ENCODE measurements around the gene SUDS3. TPM values are rescaled to one million over a fixed set of nuclear protein-coding genes. Genes with fewer than 3 reads are reported as not detected.
"Not testable (repeated sequence)": the region's sequence is repeated elsewhere in the genome, so short reads cannot be mapped to it uniquely, and the experiment has no call there.

SUDS3 gene
- total and polyA plus RNA-seq, 4 experiments from 2014 or later, result 14.4 to 35.0 (median 28.7) TPM

DNA sequence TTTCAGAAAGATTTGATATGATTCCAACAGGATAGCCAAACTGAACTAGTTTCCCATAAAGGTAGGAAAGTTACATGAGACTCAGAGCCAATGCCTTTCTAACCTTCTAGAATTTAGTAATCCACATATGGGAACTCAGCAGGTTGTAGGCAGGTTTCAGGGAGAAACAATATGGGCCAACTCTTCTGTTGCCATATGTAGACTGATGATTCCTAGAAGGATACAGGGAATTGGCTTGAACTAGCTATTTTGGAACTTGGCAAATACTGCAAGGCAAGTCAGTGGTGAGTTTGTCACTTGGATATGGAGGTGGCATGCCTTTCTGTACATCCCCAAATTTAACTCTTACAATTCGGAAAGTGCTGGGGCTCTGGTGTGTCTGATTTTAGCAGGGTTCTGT, 15.5 kb downstream of the SUDS3 start:
- no peaks in the 10 kb centered on the region for H3K27me3 Mint-ChIP-seq
- Histone ChIP-seq H3K9me3 (ENCODE audit: control insufficient read depth in 1 of 2, low read length in 2 of 2) (no peaks in the 10 kb centered on the region), H3K4me1 (ENCODE audit: insufficient read depth, low read length) (no peaks in the 10 kb centered on the region), H3K27ac (ENCODE audit: low read depth, low read length) (no peak overlapping the region), H3K4me3 (ENCODE audit: low read length in 2 of 2) (no peak overlapping the region), H3K27me3 (ENCODE audit: insufficient read depth, low read length) (no peaks in the 10 kb centered on the region), H3K36me3 (ENCODE audit: insufficient read depth, low read length) (peaks cover 59% of the 10 kb centered on the region)
- no peak for DNase-seq
- intact Hi-C loops (cut with micrococcal nuclease), result no loop called here
- H3K9me3 Mint-ChIP-seq, result peaks cover 0 to 2% (median 0%) of the 10 kb centered on the region in 8 donors
- ChIA-PET POLR2A (ENCODE audit: partially characterized antibody) (interaction anchor here (0.6 kb wide), 1 partner anchor 16 kb away, joined by 3 read pairs; no protein-coding TSS in a partner anchor), CTCF (ENCODE audit: partially characterized antibody) (interaction anchor here (1.3 to 1.9 kb wide), 3 partner anchors 8 to 16 kb away, joined by 3 to 5 read pairs (median 4); partner anchors contain the start of gene SUDS3)
- H3K27ac Mint-ChIP-seq, result peak overlapping the region in 2 of 7 donors; percentile 10 to 27
- H3K4me3 Mint-ChIP-seq, result no peak overlapping the region
- peaks cover 0 to 1% (median under 1%) of the 10 kb centered on the region in 4 donors for H3K4me1 Mint-ChIP-seq
- H3K36me3 Mint-ChIP-seq, result peaks cover 55 to 79% of the 10 kb centered on the region in 2 donors

DNA sequence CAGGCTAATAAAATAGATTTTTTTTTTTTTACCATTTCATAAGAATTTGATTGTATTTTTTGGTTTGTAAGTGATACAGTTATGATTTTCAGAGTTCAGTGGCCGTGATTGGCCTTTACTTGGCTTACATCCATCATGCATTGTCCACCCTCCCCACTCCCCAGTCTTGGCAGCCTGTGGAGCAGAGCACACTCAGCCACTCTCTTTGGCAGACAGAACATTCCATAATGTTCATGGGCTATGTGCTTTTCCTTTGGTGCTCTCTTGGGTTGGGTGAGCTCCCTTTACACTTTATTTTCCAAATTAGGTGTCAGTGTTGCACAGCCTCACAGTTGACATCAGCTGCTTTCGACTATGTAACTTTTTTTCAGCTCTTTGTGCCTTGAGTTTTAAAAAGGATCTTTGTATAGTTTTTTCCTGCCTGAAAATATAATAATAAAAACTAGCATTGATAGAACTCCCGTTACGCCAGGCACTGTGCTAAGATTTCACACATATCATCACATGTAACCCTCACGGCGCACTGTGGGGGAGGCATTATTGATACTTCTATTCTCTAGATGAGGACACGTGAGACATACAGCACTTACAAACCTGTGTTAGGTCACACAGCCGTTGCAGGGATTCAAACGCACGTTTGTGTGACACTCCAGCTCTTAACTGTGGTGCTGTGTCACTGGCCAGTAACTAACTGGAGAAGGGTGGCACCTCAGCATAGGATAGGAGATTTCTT, 21.5 kb downstream of the SUDS3 start:
- Histone ChIP-seq H3K9me3 (ENCODE audit: control insufficient read depth in 1 of 2, low read length in 2 of 2) (no peaks in the 10 kb centered on the region), H3K4me1 (ENCODE audit: insufficient read depth, low read length) (no peaks in the 10 kb centered on the region), H3K27ac (ENCODE audit: low read depth, low read length) (no peak overlapping the region), H3K36me3 (ENCODE audit: insufficient read depth, low read length) (peaks cover 34% of the 10 kb centered on the region), H3K4me3 (ENCODE audit: low read length in 2 of 2) (no peak overlapping the region), H3K27me3 (ENCODE audit: insufficient read depth, low read length) (no peaks in the 10 kb centered on the region)
- DNase-seq, result no peak
- Mint-ChIP-seq H3K27me3 (no peaks in the 10 kb centered on the region), H3K27ac (peak overlapping the region in 1 of 7 donors; percentile 39), H3K4me3 (no peak overlapping the region), H3K36me3 (peaks cover 45 to 85% of the 10 kb centered on the region in 2 donors), H3K4me1 (no peaks in the 10 kb centered on the region), H3K9me3 (peaks cover 0 to 2% (median 0%) of the 10 kb centered on the region in 8 donors)
- intact Hi-C loops (cut with micrococcal nuclease), result no loop called here
- POLR2A ChIA-PET (ENCODE audit: partially characterized antibody), result no interaction called here
- CTCF ChIA-PET (ENCODE audit: partially characterized antibody), result interaction anchor here (0.7 to 1.4 kb wide), 2 partner anchors 8 to 14 kb away, joined by 3 to 4 read pairs; no protein-coding TSS in a partner anchor

DNA sequence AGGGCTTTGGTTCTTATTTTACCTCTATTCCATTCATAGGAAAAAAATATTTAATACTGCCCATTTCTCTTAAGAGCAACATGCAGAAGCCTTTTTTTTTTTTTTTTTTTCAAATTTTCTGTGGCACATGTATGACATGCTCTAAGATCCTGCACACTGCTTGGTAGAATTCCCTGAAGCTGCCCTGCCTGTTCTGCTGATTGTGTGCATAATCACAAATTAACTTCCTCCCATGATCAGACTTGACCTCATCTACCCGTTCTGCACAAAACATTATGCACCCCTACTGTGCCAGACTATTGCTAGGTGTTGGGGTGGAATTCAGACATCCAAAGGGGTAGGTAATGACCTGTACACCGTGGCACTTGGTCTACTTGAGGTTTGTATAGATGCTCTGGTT, 22.2 kb downstream of the SUDS3 start:
- intact Hi-C loops (cut with micrococcal nuclease), result no loop called here
- peak overlapping the region in 1 of 7 donors; percentile 30 for H3K27ac Mint-ChIP-seq
- Histone ChIP-seq H3K27me3 (ENCODE audit: insufficient read depth, low read length) (no peaks in the 10 kb centered on the region), H3K27ac (ENCODE audit: low read depth, low read length) (no peak overlapping the region), H3K4me1 (ENCODE audit: insufficient read depth, low read length) (no peaks in the 10 kb centered on the region), H3K9me3 (ENCODE audit: control insufficient read depth in 1 of 2, low read length in 2 of 2) (no peaks in the 10 kb centered on the region), H3K36me3 (ENCODE audit: insufficient read depth, low read length) (peaks cover 37% of the 10 kb centered on the region), H3K4me3 (ENCODE audit: low read length in 2 of 2) (no peak overlapping the region)
- H3K36me3 Mint-ChIP-seq, result peaks cover 45 to 86% of the 10 kb centered on the region in 2 donors
- H3K4me1 Mint-ChIP-seq, result no peaks in the 10 kb centered on the region
- CTCF ChIA-PET (ENCODE audit: partially characterized antibody), result interaction anchor here (1.4 kb wide), 1 partner anchor 7 kb away, joined by 4 read pairs; no protein-coding TSS in a partner anchor
- H3K4me3 Mint-ChIP-seq, result no peak overlapping the region
- H3K27me3 Mint-ChIP-seq, result no peaks in the 10 kb centered on the region
- POLR2A ChIA-PET (ENCODE audit: partially characterized antibody), result no interaction called here
- H3K9me3 Mint-ChIP-seq, result peaks cover 0 to 2% (median 0%) of the 10 kb centered on the region in 8 donors
- DNase-seq, result no peak

DNA sequence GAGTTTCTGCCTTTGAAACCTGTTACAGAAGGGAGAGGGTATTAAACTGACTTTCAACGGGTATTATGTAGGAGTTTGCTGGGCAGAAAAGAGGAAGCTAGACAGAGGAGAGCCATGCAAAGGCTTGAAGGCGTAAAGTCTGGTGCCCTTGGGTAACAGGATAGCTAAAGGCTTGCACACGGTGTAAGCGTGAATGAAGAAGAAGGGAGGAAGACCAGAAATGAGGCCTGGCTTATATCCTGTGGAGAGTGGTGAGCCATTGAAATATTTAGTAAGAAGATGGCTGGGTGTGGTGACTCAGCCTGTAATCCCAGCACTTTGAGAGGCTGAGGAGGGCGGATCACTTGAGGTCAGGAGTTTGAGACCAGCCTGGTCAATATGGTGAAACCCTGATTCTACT, 22.6 kb downstream of the SUDS3 start:
- CTCF ChIA-PET (ENCODE audit: partially characterized antibody), result no interaction called here
- Mint-ChIP-seq H3K36me3 (peaks cover 48 to 86% of the 10 kb centered on the region in 2 donors), H3K27me3 (no peaks in the 10 kb centered on the region), H3K9me3 (peaks cover 0 to 2% (median 0%) of the 10 kb centered on the region in 8 donors), H3K4me3 (no peak overlapping the region), H3K27ac (peak overlapping the region in 3 of 7 donors; percentile 2 to 30 (median 6)), H3K4me1 (no peaks in the 10 kb centered on the region)
- POLR2A ChIA-PET (ENCODE audit: partially characterized antibody), result no interaction called here
- Histone ChIP-seq H3K36me3 (ENCODE audit: insufficient read depth, low read length) (peaks cover 40% of the 10 kb centered on the region), H3K9me3 (ENCODE audit: control insufficient read depth in 1 of 2, low read length in 2 of 2) (no peaks in the 10 kb centered on the region), H3K27ac (ENCODE audit: low read depth, low read length) (no peak overlapping the region), H3K4me3 (ENCODE audit: low read length in 2 of 2) (no peak overlapping the region), H3K27me3 (ENCODE audit: insufficient read depth, low read length) (no peaks in the 10 kb centered on the region), H3K4me1 (ENCODE audit: insufficient read depth, low read length) (no peaks in the 10 kb centered on the region)
- intact Hi-C loops (cut with micrococcal nuclease), result no loop called here
- DNase-seq, result no peak

DNA sequence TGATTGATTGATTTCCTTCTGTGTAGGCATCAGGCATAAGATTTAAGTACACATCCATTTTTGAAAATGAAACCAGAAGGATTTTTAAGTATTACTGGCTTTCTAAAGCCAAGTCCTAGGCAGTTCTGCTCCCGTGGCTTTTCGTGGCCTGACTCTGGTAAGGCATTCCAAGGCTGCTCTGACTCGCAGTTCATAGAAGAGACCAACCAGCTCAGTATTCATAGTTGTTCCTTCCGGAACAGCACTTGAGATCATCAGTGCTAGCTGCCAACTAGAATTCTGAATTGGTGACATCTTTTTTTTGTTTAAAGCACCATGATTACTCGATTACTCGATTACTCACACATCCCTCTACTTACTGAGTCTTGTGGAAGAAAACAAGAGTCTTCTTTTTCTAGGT, 25.9 kb downstream of the SUDS3 start:
- Histone ChIP-seq H3K36me3 (ENCODE audit: insufficient read depth, low read length) (peaks cover 28% of the 10 kb centered on the region), H3K27me3 (ENCODE audit: insufficient read depth, low read length) (no peaks in the 10 kb centered on the region), H3K9me3 (ENCODE audit: control insufficient read depth in 1 of 2, low read length in 2 of 2) (no peaks in the 10 kb centered on the region), H3K4me3 (ENCODE audit: low read length in 2 of 2) (no peak overlapping the region), H3K4me1 (ENCODE audit: insufficient read depth, low read length) (no peaks in the 10 kb centered on the region), H3K27ac (ENCODE audit: low read depth, low read length) (no peak overlapping the region)
- ChIA-PET CTCF (ENCODE audit: partially characterized antibody) (no interaction called here), POLR2A (ENCODE audit: partially characterized antibody) (no interaction called here)
- peak overlapping the region in 3 of 7 donors; percentile 66 to 80 (median 77) for H3K27ac Mint-ChIP-seq
- no peaks in the 10 kb centered on the region for H3K27me3 Mint-ChIP-seq
- intact Hi-C loops (cut with micrococcal nuclease), result loop anchor here (10.0 kb wide), 1 partner anchor 1263 kb away; the partner anchor contains the start of gene PRKAB1
- peaks cover 0 to 5% (median 4%) of the 10 kb centered on the region in 4 donors for H3K4me1 Mint-ChIP-seq
- no peak for DNase-seq
- H3K36me3 Mint-ChIP-seq, result peaks cover 64 to 87% of the 10 kb centered on the region in 2 donors
- no peak overlapping the region for H3K4me3 Mint-ChIP-seq
- H3K9me3 Mint-ChIP-seq, result peaks cover 0 to 2% (median 0%) of the 10 kb centered on the region in 8 donors

DNA sequence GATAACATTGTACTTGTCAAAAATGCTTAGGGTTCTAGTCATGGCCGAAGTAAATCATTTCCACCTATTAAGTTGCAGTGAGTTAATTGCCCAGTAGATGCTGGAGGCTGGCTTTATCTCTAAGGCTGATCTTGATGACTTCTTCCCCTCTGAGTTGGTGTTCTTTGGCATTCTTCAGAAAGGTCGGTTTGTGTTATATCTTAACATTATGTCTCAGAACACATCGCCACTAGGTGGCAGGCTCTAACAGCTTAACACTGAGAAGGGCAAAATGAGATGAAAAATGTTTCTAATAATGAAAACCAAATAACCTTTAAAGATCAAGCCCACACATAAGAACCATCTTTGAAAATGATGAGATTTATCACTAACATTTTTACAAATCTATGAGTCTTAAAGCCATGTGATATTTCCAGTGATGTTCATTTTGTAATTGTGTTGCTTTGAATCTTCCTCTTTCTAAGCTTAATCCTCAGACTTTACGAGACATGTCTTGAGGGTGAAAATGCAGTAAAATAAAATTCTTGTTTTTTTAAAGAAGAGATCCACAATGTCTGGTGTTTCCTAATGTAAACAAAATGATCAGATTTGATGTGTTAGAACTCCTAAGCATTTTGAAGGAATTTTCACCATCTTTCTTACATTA, 28.6 kb downstream of the SUDS3 start:
- H3K27me3 Mint-ChIP-seq, result no peaks in the 10 kb centered on the region
- no peaks in the 10 kb centered on the region for H3K4me1 ChIP-seq (ENCODE audit: insufficient read depth, low read length)
- H3K4me3 ChIP-seq (ENCODE audit: low read length in 2 of 2), result no peak overlapping the region
- H3K9me3 Mint-ChIP-seq, result no peaks in the 10 kb centered on the region
- ChIA-PET CTCF (ENCODE audit: partially characterized antibody) (interaction anchor here (1.0 to 3.1 kb wide), 9 partner anchors 7 to 1140 kb away, joined by 3 to 23 read pairs (median 6); no protein-coding TSS in a partner anchor), POLR2A (ENCODE audit: partially characterized antibody) (no interaction called here)
- intact Hi-C loops (cut with micrococcal nuclease), result loop anchor here (5.0 to 10.0 kb wide), 2 partner anchors 1260 to 1532 kb away; partner anchors contain the start of gene PRKAB1
- no peaks in the 10 kb centered on the region for H3K27me3 ChIP-seq (ENCODE audit: insufficient read depth, low read length)
- H3K4me1 Mint-ChIP-seq, result peaks cover 0 to 5% (median 4%) of the 10 kb centered on the region in 4 donors
- peaks cover 23% of the 10 kb centered on the region for H3K36me3 ChIP-seq (ENCODE audit: insufficient read depth, low read length)
- H3K9me3 ChIP-seq (ENCODE audit: control insufficient read depth in 1 of 2, low read length in 2 of 2), result no peaks in the 10 kb centered on the region
- H3K27ac ChIP-seq (ENCODE audit: low read depth, low read length), result no peak overlapping the region
- peak; percentile 23 to 52 (median 37) for DNase-seq
- H3K36me3 Mint-ChIP-seq, result peaks cover 66 to 73% of the 10 kb centered on the region in 2 donors
- no peak overlapping the region for H3K4me3 Mint-ChIP-seq
- H3K27ac Mint-ChIP-seq, result peak overlapping the region in 1 of 7 donors; percentile 58

DNA sequence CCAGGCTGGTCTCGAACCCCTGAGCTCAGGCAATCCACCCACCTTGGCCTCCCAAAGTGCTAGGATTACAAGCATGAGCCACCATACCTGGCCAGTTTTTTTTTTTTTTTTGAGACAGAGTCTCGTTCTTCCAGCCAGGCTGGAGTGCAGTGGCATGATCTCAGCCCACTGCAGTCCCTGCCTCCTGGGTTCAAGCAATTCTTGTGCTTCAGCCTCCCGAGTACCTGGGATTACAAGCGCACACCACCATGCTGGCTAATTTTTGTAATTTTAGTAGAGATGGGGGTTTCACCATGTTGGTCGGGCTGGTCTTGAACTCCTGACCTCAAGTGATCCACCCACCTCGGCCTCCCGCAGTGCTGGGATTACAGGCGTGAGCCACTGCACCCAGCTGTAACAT, 31.9 kb downstream of the SUDS3 start:
- Mint-ChIP-seq H3K36me3 (peaks cover 66 to 71% of the 10 kb centered on the region in 2 donors), H3K9me3 (peaks cover 0 to 11% (median 5%) of the 10 kb centered on the region in 8 donors)
- H3K4me3 ChIP-seq (ENCODE audit: low read length in 2 of 2); POLR2A ChIA-PET (ENCODE audit: partially characterized antibody); H3K27me3 ChIP-seq (ENCODE audit: insufficient read depth, low read length); DNase-seq; H3K9me3 ChIP-seq (ENCODE audit: control insufficient read depth in 1 of 2, low read length in 2 of 2); H3K27ac Mint-ChIP-seq; H3K4me3 Mint-ChIP-seq; H3K27me3 Mint-ChIP-seq; H3K4me1 ChIP-seq (ENCODE audit: insufficient read depth, low read length); H3K27ac ChIP-seq (ENCODE audit: low read depth, low read length); H3K4me1 Mint-ChIP-seq: not testable (repeated sequence)
- CTCF ChIA-PET (ENCODE audit: partially characterized antibody), result interaction anchor here (0.7 to 1.5 kb wide), 2 partner anchors 14 to 30 kb away, joined by 3 to 4 read pairs; no protein-coding TSS in a partner anchor
- H3K36me3 ChIP-seq (ENCODE audit: insufficient read depth, low read length), result peaks cover 40% of the 10 kb centered on the region
- intact Hi-C loops (cut with micrococcal nuclease), result loop anchor here (5.0 to 10.0 kb wide), 2 partner anchors 1257 to 1529 kb away; partner anchors contain the start of gene PRKAB1

All from CD4-positive, alpha-beta memory T cell (primary cell).